Measurements from ENCODE around the gene COL5A2. TPM values are rescaled to one million over a fixed set of nuclear protein-coding genes. Genes with fewer than 3 reads are reported as not detected.

The COL5A2 gene
- total RNA-seq, 3 donors from 2014 or later = 4.5 to 58.5 (median 31.8) TPM

DNA sequence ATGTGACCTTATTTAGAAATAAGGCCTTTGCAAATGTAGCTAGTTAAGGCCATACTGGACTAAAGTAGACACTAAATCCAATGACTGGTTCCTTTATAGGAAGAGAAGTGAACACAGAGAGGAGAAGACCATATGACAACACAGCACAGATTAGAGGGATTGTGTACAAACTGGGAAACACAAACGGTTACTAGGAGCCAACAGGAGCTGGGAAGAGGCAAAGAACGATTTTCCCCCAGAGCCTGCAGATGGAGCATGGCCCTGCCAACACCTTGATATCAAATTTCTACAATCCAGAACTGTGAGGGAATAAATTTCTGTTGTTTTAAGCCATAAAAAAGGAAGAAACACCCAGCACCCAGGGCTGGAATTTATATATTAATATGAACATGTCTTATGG, 38.7 kb upstream of the COL5A2 start:
- no peaks in the 10 kb centered on the region for H3K36me3 ChIP-seq (ENCODE audit: low read depth)

DNA sequence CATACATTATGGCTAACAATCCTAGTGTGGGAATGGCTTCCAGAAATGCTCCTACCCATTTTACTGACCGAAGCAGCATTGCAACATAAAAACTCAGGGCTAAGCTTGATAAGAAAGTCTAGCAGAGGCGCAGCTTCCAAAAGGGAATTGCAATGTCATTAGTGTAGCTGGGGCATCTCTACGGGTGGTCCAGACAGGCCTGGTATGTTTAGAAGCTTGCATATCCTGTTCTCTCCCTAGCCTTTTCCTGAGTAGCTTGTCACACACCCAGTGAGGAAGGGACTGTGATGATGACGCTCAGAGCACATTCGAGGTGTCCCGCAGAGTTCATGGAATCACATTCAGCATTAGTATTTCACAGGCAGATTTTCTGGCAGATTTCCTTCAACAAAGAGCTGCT, 38.0 kb upstream of the COL5A2 start:
- Histone ChIP-seq H3K9me3 (no peaks in the 10 kb centered on the region), H3K4me3 (no peak overlapping the region), H3K4me1 (ENCODE audit: low read depth) (peaks cover 7% of the 10 kb centered on the region), H3K36me3 (ENCODE audit: low read depth) (no peaks in the 10 kb centered on the region)
- DNase-seq (no peak), ATAC-seq (no peak)
- intact Hi-C loops (cut with DNase I, micrococcal nuclease) = no loop called here
- TF ChIP-seq, protein P1, sequence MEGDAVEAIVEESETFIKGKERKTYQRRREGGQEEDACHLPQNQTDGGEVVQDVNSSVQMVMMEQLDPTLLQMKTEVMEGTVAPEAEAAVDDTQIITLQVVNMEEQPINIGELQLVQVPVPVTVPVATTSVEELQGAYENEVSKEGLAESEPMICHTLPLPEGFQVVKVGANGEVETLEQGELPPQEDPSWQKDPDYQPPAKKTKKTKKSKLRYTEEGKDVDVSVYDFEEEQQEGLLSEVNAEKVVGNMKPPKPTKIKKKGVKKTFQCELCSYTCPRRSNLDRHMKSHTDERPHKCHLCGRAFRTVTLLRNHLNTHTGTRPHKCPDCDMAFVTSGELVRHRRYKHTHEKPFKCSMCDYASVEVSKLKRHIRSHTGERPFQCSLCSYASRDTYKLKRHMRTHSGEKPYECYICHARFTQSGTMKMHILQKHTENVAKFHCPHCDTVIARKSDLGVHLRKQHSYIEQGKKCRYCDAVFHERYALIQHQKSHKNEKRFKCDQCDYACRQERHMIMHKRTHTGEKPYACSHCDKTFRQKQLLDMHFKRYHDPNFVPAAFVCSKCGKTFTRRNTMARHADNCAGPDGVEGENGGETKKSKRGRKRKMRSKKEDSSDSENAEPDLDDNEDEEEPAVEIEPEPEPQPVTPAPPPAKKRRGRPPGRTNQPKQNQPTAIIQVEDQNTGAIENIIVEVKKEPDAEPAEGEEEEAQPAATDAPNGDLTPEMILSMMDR (IDR thresholded peaks at IDR 0.05) = no peak

More for the DNA sequence above, 38.7 kb upstream of the COL5A2 start:
- TF ChIP-seq, protein P1 (IDR thresholded peaks at IDR 0.05) = no peak
- H3K4me1 ChIP-seq (ENCODE audit: low read depth) = peaks cover 7% of the 10 kb centered on the region
- H3K4me3 ChIP-seq = no peak overlapping the region
- H3K9me3 ChIP-seq = no peaks in the 10 kb centered on the region
- intact Hi-C loops (cut with DNase I, micrococcal nuclease) = no loop called here
- DNase-seq (no peak), ATAC-seq (no peak)

DNA sequence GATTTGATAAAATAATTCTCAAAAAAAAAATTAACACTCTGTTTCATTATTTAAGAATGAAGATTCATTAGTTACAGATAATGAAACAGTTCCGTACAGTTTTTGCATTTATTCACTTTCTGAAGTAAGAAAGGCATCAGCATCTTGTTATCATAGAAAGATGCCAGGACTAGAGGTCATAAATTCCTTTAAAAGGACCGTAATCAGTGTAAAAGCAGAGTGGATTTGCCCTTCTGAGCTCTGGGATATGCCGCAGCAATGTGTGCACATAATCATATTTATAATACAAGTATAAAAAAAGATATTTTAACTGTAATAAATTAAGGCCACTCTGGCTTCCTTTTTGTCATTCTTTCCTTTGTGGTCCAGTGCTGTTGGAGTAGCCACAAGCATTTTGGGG, 37.5 kb upstream of the COL5A2 start:
- no peak for DNase-seq
- no peaks in the 10 kb centered on the region for H3K9me3 ChIP-seq
- TF ChIP-seq, protein P1 (IDR thresholded peaks at IDR 0.05) = no peak
- H3K36me3 ChIP-seq (ENCODE audit: low read depth) = no peaks in the 10 kb centered on the region
- ATAC-seq = no peak
- peaks cover 5% of the 10 kb centered on the region for H3K4me1 ChIP-seq (ENCODE audit: low read depth)
- intact Hi-C loops (cut with DNase I, micrococcal nuclease) = no loop called here
- H3K4me3 ChIP-seq = no peak overlapping the region

DNA sequence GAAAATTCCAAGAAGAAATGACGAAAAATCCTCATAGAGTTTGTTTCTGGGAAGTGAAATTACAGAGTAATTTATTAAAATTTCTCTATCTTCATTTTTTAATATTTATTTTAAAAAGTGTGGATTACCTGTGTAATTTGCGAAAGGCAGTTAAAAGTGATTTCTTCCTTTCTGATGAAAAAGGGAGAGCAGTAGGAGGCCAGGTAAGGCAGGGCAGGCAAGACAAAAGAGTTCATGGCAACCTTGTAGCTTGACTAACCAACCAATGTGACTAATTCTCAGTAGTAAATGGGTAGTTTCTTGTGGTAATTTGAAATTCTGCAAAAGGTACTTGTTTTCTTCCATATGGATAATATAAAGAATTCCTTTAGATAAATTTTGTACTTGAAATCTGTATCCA, 34.9 kb upstream of the COL5A2 start:
- peaks cover 6% of the 10 kb centered on the region for H3K4me1 ChIP-seq (ENCODE audit: low read depth)

DNA sequence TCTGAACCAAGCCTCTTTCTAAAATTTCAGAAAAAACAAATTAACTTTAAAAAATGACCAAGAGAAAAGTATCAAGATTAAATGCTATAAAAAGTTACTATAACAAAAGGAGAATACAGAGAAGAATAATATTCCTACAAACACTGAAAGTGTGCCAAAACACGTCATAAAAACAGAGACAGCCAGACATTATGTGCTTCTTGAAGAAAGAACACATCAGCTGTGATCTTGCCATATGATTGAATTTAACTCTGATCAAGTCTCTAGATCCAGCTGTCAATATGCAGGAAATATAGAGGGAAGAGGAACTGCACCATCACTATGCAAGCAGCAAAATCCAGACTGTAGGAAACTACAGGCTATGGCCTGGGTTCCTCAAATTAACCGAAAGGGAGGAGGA, 33.7 kb upstream of the COL5A2 start:
- DNase-seq (no peak), ATAC-seq (no peak)
- Histone ChIP-seq H3K4me3 (no peak overlapping the region), H3K4me1 (ENCODE audit: low read depth) (peaks cover 6% of the 10 kb centered on the region), H3K9me3 (no peaks in the 10 kb centered on the region), H3K36me3 (ENCODE audit: low read depth) (no peaks in the 10 kb centered on the region)
- TF ChIP-seq, protein P1 (IDR thresholded peaks at IDR 0.05) = no peak
- intact Hi-C loops (cut with DNase I, micrococcal nuclease) = no loop called here

More for the DNA sequence above, 34.9 kb upstream of the COL5A2 start:
- TF ChIP-seq, protein P1 (IDR thresholded peaks at IDR 0.05) = no peak
- ATAC-seq = no peak
- no peak for DNase-seq
- Histone ChIP-seq H3K36me3 (ENCODE audit: low read depth) (no peaks in the 10 kb centered on the region), H3K4me3 (no peak overlapping the region), H3K9me3 (no peaks in the 10 kb centered on the region)
- intact Hi-C loops (cut with DNase I, micrococcal nuclease) = no loop called here

Data from mucosa of descending colon (tissue), 3 donors.